ENCODE data around the gene INS. TPM values are rescaled to one million over a fixed set of nuclear protein-coding genes. Genes with fewer than 3 reads are reported as not detected.

INS gene
- total and polyA plus RNA-seq, 4 donors = 0.16 to 0.37 TPM; not detected in 2

- Histone ChIP-seq H3K4me1 (ENCODE audit: control insufficient read depth in 4 of 4, insufficient read depth in 4 of 4, low read length in 3 of 4) (peaks cover 5 to 45% (median 34%) of the 10 kb centered on the region in 4 donors), H3K27me3 (ENCODE audit: control insufficient read depth in 4 of 4, insufficient read depth in 4 of 4, low read length in 3 of 4) (no peaks in the 10 kb centered on the region)
- no peak for DNase-seq (ENCODE audit: low spot score)
Observed at GRCh38 chr11:2132246-2132645, 28.8 kb downstream of the INS start.

GRCh38 chr11:2131371-2132236 lies 29.4 kb downstream of the INS start:
- peaks cover 3 to 39% (median 29%) of the 10 kb centered on the region in 4 donors for H3K4me1 ChIP-seq (ENCODE audit: control insufficient read depth in 4 of 4, insufficient read depth in 4 of 4, low read length in 3 of 4)
- no peaks in the 10 kb centered on the region for H3K27me3 ChIP-seq (ENCODE audit: control insufficient read depth in 4 of 4, insufficient read depth in 4 of 4, low read length in 3 of 4)
- H3K36me3 ChIP-seq (ENCODE audit: control insufficient read depth in 4 of 4, insufficient read depth in 3 of 4, low read depth in 1 of 4, low read length in 3 of 4) = peaks cover 5 to 30% (median 22%) of the 10 kb centered on the region in 4 donors
- WGBS = 87% methylated on average over 28 of the region's 28 CpGs
- no peak overlapping the region for H3K27ac ChIP-seq (ENCODE audit: low read depth in 1 of 2, low read length in 2 of 2)
- DNase-seq (ENCODE audit: low spot score) = peak; percentile 62
- no peaks in the 10 kb centered on the region for H3K9me3 ChIP-seq (ENCODE audit: control insufficient read depth in 4 of 4, low read length in 3 of 4)
- TF ChIP-seq RAD21 (IDR thresholded peaks at IDR 0.05) (no peak), JUND (IDR thresholded peaks at IDR 0.05) (no peak), NR2F2 (IDR thresholded peaks at IDR 0.05) (no peak), YY1 (IDR thresholded peaks at IDR 0.05) (no peak)
- H3K4me3 ChIP-seq (ENCODE audit: low read depth in 1 of 3, low read length in 3 of 3) = no peak overlapping the region
- no peak overlapping the region for H3K9ac ChIP-seq (ENCODE audit: low read depth in 1 of 2, low read length in 2 of 2)

More at GRCh38 chr11:2132246-2132645, 28.8 kb downstream of the INS start:
- H3K9ac ChIP-seq (ENCODE audit: low read depth in 1 of 2, low read length in 2 of 2) = no peak overlapping the region
- no peaks in the 10 kb centered on the region for H3K9me3 ChIP-seq (ENCODE audit: control insufficient read depth in 4 of 4, low read length in 3 of 4)
- no peak overlapping the region for H3K4me3 ChIP-seq (ENCODE audit: low read depth in 1 of 3, low read length in 3 of 3)
- H3K36me3 ChIP-seq (ENCODE audit: control insufficient read depth in 4 of 4, insufficient read depth in 3 of 4, low read depth in 1 of 4, low read length in 3 of 4) = peaks cover 5 to 30% (median 22%) of the 10 kb centered on the region in 4 donors
- H3K27ac ChIP-seq (ENCODE audit: low read depth in 1 of 2, low read length in 2 of 2) = no peak overlapping the region
- WGBS = 71% methylated on average over 6 of the region's 6 CpGs
- TF ChIP-seq ZBTB33 (IDR thresholded peaks at IDR 0.05) = no peak
- TF ChIP-seq HNF4A (conservative IDR thresholded peaks at IDR 0.05) = peak; percentile 11 to 32

DNA sequence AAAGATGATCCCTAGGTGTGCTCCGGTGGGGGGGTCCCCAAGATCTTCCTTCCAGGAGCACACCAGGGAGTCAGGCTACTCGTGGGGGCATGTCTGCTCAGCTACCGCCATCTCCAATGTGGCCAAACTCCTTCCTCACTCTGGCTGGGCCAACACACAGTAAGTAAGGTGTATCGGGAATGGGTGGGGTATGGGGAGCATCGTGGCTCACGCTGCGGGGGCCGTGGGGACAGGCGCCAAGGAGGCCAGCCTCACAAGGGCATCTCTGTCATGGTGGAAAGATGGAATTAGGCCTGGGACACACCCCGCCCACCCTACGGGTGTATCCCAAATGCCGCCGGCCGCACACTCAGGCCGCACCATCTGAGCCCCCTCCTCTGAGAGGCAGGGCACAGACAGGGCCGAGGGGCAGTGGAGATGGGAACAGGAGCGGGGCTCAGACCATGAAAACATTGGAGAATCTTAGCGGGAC lies 30.1 kb downstream of the INS start:
- H3K9ac ChIP-seq (ENCODE audit: low read depth in 1 of 2, low read length in 2 of 2) = no peak overlapping the region
- no peak for DNase-seq (ENCODE audit: low spot score)
- H3K36me3 ChIP-seq (ENCODE audit: control insufficient read depth in 4 of 4, insufficient read depth in 3 of 4, low read depth in 1 of 4, low read length in 3 of 4) = peaks cover 5 to 30% (median 22%) of the 10 kb centered on the region in 4 donors
- WGBS = 83% methylated on average over 18 of the region's 18 CpGs
- no peak overlapping the region for H3K4me3 ChIP-seq (ENCODE audit: low read depth in 1 of 3, low read length in 3 of 3)
- H3K27me3 ChIP-seq (ENCODE audit: control insufficient read depth in 4 of 4, insufficient read depth in 4 of 4, low read length in 3 of 4) = no peaks in the 10 kb centered on the region
- no peak overlapping the region for H3K27ac ChIP-seq (ENCODE audit: low read depth in 1 of 2, low read length in 2 of 2)
- peaks cover 0 to 32% (median 22%) of the 10 kb centered on the region in 4 donors for H3K4me1 ChIP-seq (ENCODE audit: control insufficient read depth in 4 of 4, insufficient read depth in 4 of 4, low read length in 3 of 4)
- H3K9me3 ChIP-seq (ENCODE audit: control insufficient read depth in 4 of 4, low read length in 3 of 4) = no peaks in the 10 kb centered on the region
- no peak for TF ChIP-seq ZBTB33 (IDR thresholded peaks at IDR 0.05)
- no peak for TF ChIP-seq HNF4A (conservative IDR thresholded peaks at IDR 0.05)
- TF ChIP-seq, protein P1, sequence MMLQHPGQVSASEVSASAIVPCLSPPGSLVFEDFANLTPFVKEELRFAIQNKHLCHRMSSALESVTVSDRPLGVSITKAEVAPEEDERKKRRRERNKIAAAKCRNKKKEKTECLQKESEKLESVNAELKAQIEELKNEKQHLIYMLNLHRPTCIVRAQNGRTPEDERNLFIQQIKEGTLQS (IDR thresholded peaks at IDR 0.05) = no peak
- TF ChIP-seq MAX (IDR thresholded peaks at IDR 0.05) = no peak
- TF ChIP-seq NR2F2 (IDR thresholded peaks at IDR 0.05) = no peak
- no peak for TF ChIP-seq CTCF (IDR thresholded peaks at IDR 0.05; ENCODE audit: low read depth, low read length, missing input control)
- no peak for TF ChIP-seq FOXA2 (IDR thresholded peaks at IDR 0.05)

Measured in liver (tissue), 9 donors.